Caco-2 (cell line): ENCODE results near the gene OSBPL5. TPM values are rescaled to one million over a fixed set of nuclear protein-coding genes. Genes with fewer than 3 reads are reported as not detected.
A peak's percentile ranks its signal among the peaks of the same experiment; 100 is the strongest.

Experiments
- BruUV-seq: library from RNA; stranded (reverse); fragments of 400-500 nt; replicated peaks from 2 replicates; lab custom pipeline; 2021; lab: Mats Ljungman, UMichigan
- CTCF ChIA-PET: fragments of 300-600 bp; sonication (Branson Sonifier 250); formaldehyde crosslinking; loops from one replicate; lab custom pipeline; 2022; ENCODE audit warnings: antibody characterized with exemption; lab: Charles Lee
- POLR2A ChIA-PET: fragments of 300-600 bp; sonication (Branson Sonifier 250); formaldehyde crosslinking; loops from one replicate; lab custom pipeline; 2022; ENCODE audit warnings: antibody characterized with exemption; lab: Charles Lee
- DNase-seq, 2 experiments: peaks; one replicate each; pipeline versions ENCODE4 v3.0.0 to v3.0.0-alpha.2; 2020 to 2022
- H3K27me3 ChIP-seq: replicated peaks from 2 replicates; pipeline ENCODE4 v1.6.0; 2011; ENCODE audit warnings: low read length; ENCODE audit not compliant: control insufficient read depth, insufficient read depth
- H3K36me3 ChIP-seq: 2 replicates; pipeline ENCODE4 v1.5.1; 2011; ENCODE audit warnings: low read length; ENCODE audit not compliant: control insufficient read depth, insufficient read depth
- H3K4me1 ChIP-seq: fragments of 250-450 bp; sonication (Bioruptor Pico); 2 replicates; pipeline ENCODE4 v1.5.1; 2020; ENCODE audit warnings: mild to moderate bottlenecking
- H3K4me3 ChIP-seq: 2 replicates; pipeline ENCODE4 v1.5.1; 2011; ENCODE audit warnings: low read depth, mild to moderate bottlenecking, control low read depth, low read length
- H3K9me3 ChIP-seq: fragments of 250-450 bp; sonication (Bioruptor Pico); 2 replicates; pipeline ENCODE4 v1.5.1; 2020; ENCODE audit warnings: mild to moderate bottlenecking, moderate library complexity
- H3K27ac Mint-ChIP-seq: one replicate; pipeline ENCODE4 v1.8.0; 2022; ENCODE audit warnings: mixed read lengths; ENCODE audit not compliant: unreplicated experiment
- H3K27me3 Mint-ChIP-seq: one replicate; pipeline ENCODE4 v1.8.0; 2022; ENCODE audit warnings: mixed read lengths; ENCODE audit not compliant: insufficient read depth, unreplicated experiment
- H3K36me3 Mint-ChIP-seq: one replicate; pipeline ENCODE4 v1.8.0; 2022; ENCODE audit warnings: mild to moderate bottlenecking, mixed read lengths; ENCODE audit not compliant: insufficient read depth, unreplicated experiment
- H3K4me1 Mint-ChIP-seq: one replicate; pipeline ENCODE4 v1.8.0; 2022; ENCODE audit warnings: low read depth, mixed read lengths; ENCODE audit not compliant: unreplicated experiment
- H3K4me3 Mint-ChIP-seq: one replicate; pipeline ENCODE4 v1.8.0; 2022; ENCODE audit warnings: mild to moderate bottlenecking, moderate library complexity, mixed read lengths; ENCODE audit not compliant: unreplicated experiment
- H3K9me3 Mint-ChIP-seq: one replicate; pipeline ENCODE4 v1.8.0; 2022; ENCODE audit warnings: mixed read lengths; ENCODE audit not compliant: unreplicated experiment
- CTCF ChIP-seq, 2 experiments: fragments of 200-600 bp in 1 of 2; IDR thresholded peaks; 1 replicate in 1 of 2; 2 replicates in 1 of 2; pipeline versions ENCODE4 v1.5.1 to v1.8.0; 2011 to 2022; ENCODE audit warnings: antibody characterized with exemption in 1 of 2, control low read depth in 1 of 2, inconsistent platforms in 1 of 2, low read depth in 1 of 2, low read length in 1 of 2, mild to moderate bottlenecking in 1 of 2, moderate library complexity in 1 of 2; ENCODE audit not compliant: insufficient read depth in 1 of 2, severe bottlenecking in 1 of 2, unreplicated experiment in 1 of 2
- intact Hi-C: fragments of 100-400 bp; cut with micrococcal nuclease; formaldehyde crosslinking; loops from one replicate; pipeline ENCODE4 v1.10.0; 2022; ENCODE audit not compliant: unreplicated experiment
- total RNA-seq: library from RNA; stranded (reverse); gene quantifications from 2 replicates; pipeline ENCODE4 v1.2.3, GENCODE V29; 2022

The OSBPL5 gene
- total RNA-seq, 1 experiment from 2014 or later: 4.9 TPM

GRCh38 chr11:3108183-3108721 lies 56.9 kb downstream of the OSBPL5 start:
- no peak for DNase-seq
- H3K27me3 Mint-ChIP-seq: peaks cover 3% of the 10 kb centered on the region
- H3K9me3 ChIP-seq: peaks cover 1% of the 10 kb centered on the region; the same call in 1 of the 2 replicates
- CTCF ChIA-PET: no interaction called here
- TF ChIP-seq CTCF (IDR thresholded peaks at IDR 0.05; ENCODE audit: insufficient read depth in 1 of 2, low read depth in 1 of 2, low read length in 1 of 2, severe bottlenecking in 1 of 2, unreplicated experiment in 1 of 2): no peak
- H3K4me1 Mint-ChIP-seq: no peaks in the 10 kb centered on the region
- no TSS peak for BruUV-seq
- peaks cover 19% of the 10 kb centered on the region for H3K9me3 Mint-ChIP-seq
- H3K4me3 ChIP-seq: no peak overlapping the region
- no peaks in the 10 kb centered on the region for H3K36me3 ChIP-seq
- no peak overlapping the region for H3K4me3 Mint-ChIP-seq
- intact Hi-C loops: no loop called here
- no peak overlapping the region for H3K27ac Mint-ChIP-seq
- no peaks in the 10 kb centered on the region for H3K27me3 ChIP-seq
- POLR2A ChIA-PET: no interaction called here
- no peaks in the 10 kb centered on the region for H3K4me1 ChIP-seq
- H3K36me3 Mint-ChIP-seq: no peaks in the 10 kb centered on the region

GRCh38 chr11:3107608-3108182 lies 57.4 kb downstream of the OSBPL5 start:
- H3K36me3 Mint-ChIP-seq: no peaks in the 10 kb centered on the region
- no peaks in the 10 kb centered on the region for H3K36me3 ChIP-seq
- ChIA-PET POLR2A (no interaction called here), CTCF (no interaction called here)
- H3K27ac Mint-ChIP-seq: no peak overlapping the region
- H3K9me3 Mint-ChIP-seq: peaks cover 19% of the 10 kb centered on the region
- no peak for DNase-seq
- no peak overlapping the region for H3K4me3 ChIP-seq
- no peaks in the 10 kb centered on the region for H3K27me3 ChIP-seq
- H3K27me3 Mint-ChIP-seq: peaks cover 3% of the 10 kb centered on the region
- H3K4me3 Mint-ChIP-seq: no peak overlapping the region
- no peak for TF ChIP-seq CTCF (IDR thresholded peaks at IDR 0.05; ENCODE audit: insufficient read depth in 1 of 2, low read depth in 1 of 2, low read length in 1 of 2, severe bottlenecking in 1 of 2, unreplicated experiment in 1 of 2)
- no peaks in the 10 kb centered on the region for H3K4me1 Mint-ChIP-seq
- no peaks in the 10 kb centered on the region for H3K9me3 ChIP-seq
- intact Hi-C loops: no loop called here
- BruUV-seq: no TSS peak
- H3K4me1 ChIP-seq: no peaks in the 10 kb centered on the region

- no TSS peak for BruUV-seq
- H3K36me3 ChIP-seq: no peaks in the 10 kb centered on the region
- TF ChIP-seq CTCF (IDR thresholded peaks at IDR 0.05; ENCODE audit: insufficient read depth in 1 of 2, low read depth in 1 of 2, low read length in 1 of 2, severe bottlenecking in 1 of 2, unreplicated experiment in 1 of 2): no peak
- ChIA-PET POLR2A (no interaction called here), CTCF (no interaction called here)
- intact Hi-C loops: no loop called here
- H3K27me3 ChIP-seq: no peaks in the 10 kb centered on the region
- Mint-ChIP-seq H3K36me3 (no peaks in the 10 kb centered on the region), H3K27ac (peak overlapping the region; percentile 46), H3K4me1 (no peaks in the 10 kb centered on the region), H3K9me3 (peaks cover 12% of the 10 kb centered on the region), H3K27me3 (peaks cover 3% of the 10 kb centered on the region), H3K4me3 (no peak overlapping the region)
- no peaks in the 10 kb centered on the region for H3K9me3 ChIP-seq
- H3K4me1 ChIP-seq: no peaks in the 10 kb centered on the region
- DNase-seq: no peak
- no peak overlapping the region for H3K4me3 ChIP-seq
These were observed 58.2 kb downstream of the OSBPL5 start for GRCh38 chr11:3106736-3107524.
